Stimulated activated naive B cell treated with anti-CD40 and anti-IgM and Interleukin-4, amounts not matched to agents 10 μg/mL and 1 μg/mL and 100 μg/mL, for 72 hours (primary cell): Measurements from ENCODE around the gene ASIC2.
A peak's percentile ranks its signal among the peaks of the same experiment; 100 is the strongest.
"Not testable (repeated sequence)": the region's sequence is repeated elsewhere in the genome, so short reads cannot be mapped to it uniquely, and the experiment has no call there.

ENCODE experiments used
- ATAC-seq, 2 donors: fragments of 150-1000 bp; cut with Tn5 transposase; replicated peaks; 2 replicates each; pipeline ENCODE4 v1.10.0; 2021; ENCODE audit warnings: moderate library complexity in 1 of 2
- DNase-seq: peaks from one replicate; pipeline ENCODE4 v3.0.0; 2021
- H3K27ac Mint-ChIP-seq: one replicate; pipeline ENCODE4 v1.8.0; 2022; ENCODE audit warnings: mild to moderate bottlenecking, mixed read lengths
- H3K27me3 Mint-ChIP-seq, 2 donors: one replicate each; pipeline ENCODE4 v1.8.0; 2022; ENCODE audit warnings: mixed read lengths in 2 of 2
- H3K36me3 Mint-ChIP-seq, 2 donors: one replicate each; pipeline ENCODE4 v1.8.0; 2022; ENCODE audit warnings: mixed read lengths in 2 of 2, mild to moderate bottlenecking in 1 of 2
- H3K4me1 Mint-ChIP-seq, 2 donors: one replicate each; pipeline ENCODE4 v1.8.0; 2022; ENCODE audit warnings: mixed read lengths in 2 of 2, mild to moderate bottlenecking in 1 of 2
- H3K4me3 Mint-ChIP-seq, 2 donors: one replicate each; pipeline ENCODE4 v1.8.0; 2022; ENCODE audit warnings: mild to moderate bottlenecking in 2 of 2, mixed read lengths in 2 of 2, moderate library complexity in 1 of 2
- H3K9me3 Mint-ChIP-seq, 2 donors: one replicate each; pipeline ENCODE4 v1.8.0; 2022; ENCODE audit warnings: mixed read lengths in 2 of 2, mild to moderate bottlenecking in 1 of 2

The ASIC2 gene

GRCh38 chr17:33013596-33014375 is 279.3 kb downstream of the ASIC2 start:
- H3K4me3 Mint-ChIP-seq, result no peak overlapping the region
- ATAC-seq, result no peak
- H3K4me1 Mint-ChIP-seq, result peaks cover 0 to 3% of the 10 kb centered on the region in 2 donors
- H3K27me3 Mint-ChIP-seq, result peaks cover 4 to 14% of the 10 kb centered on the region in 2 donors
- H3K27ac Mint-ChIP-seq, result no peak overlapping the region
- DNase-seq, result no peak
- no peaks in the 10 kb centered on the region for H3K9me3 Mint-ChIP-seq
- no peaks in the 10 kb centered on the region for H3K36me3 Mint-ChIP-seq

- peaks cover 0 to 3% of the 10 kb centered on the region in 2 donors for H3K4me1 Mint-ChIP-seq
- no peak for DNase-seq
- no peak overlapping the region for H3K27ac Mint-ChIP-seq
- H3K4me3 Mint-ChIP-seq, result no peak overlapping the region
- no peak for ATAC-seq
- H3K27me3 Mint-ChIP-seq, result peaks cover 4 to 10% of the 10 kb centered on the region in 2 donors
- H3K36me3 Mint-ChIP-seq, result no peaks in the 10 kb centered on the region
- H3K9me3 Mint-ChIP-seq, result no peaks in the 10 kb centered on the region
These were observed 280.5 kb downstream of the ASIC2 start for GRCh38 chr17:33012522-33013033.

- H3K27me3 Mint-ChIP-seq, result peaks cover 8 to 19% of the 10 kb centered on the region in 2 donors
- DNase-seq (no peak), ATAC-seq (no peak)
- no peak overlapping the region for H3K4me3 Mint-ChIP-seq
- peaks cover 0 to 3% of the 10 kb centered on the region in 2 donors for H3K4me1 Mint-ChIP-seq
- no peaks in the 10 kb centered on the region for H3K9me3 Mint-ChIP-seq
- no peak overlapping the region for H3K27ac Mint-ChIP-seq
- no peaks in the 10 kb centered on the region for H3K36me3 Mint-ChIP-seq
These were observed 283.5 kb downstream of the ASIC2 start for GRCh38 chr17:33009636-33010035.

GRCh38 chr17:33007186-33007585 is 285.9 kb downstream of the ASIC2 start:
- DNase-seq, result no peak
- no peak overlapping the region for H3K4me3 Mint-ChIP-seq
- H3K4me1 Mint-ChIP-seq, result peaks cover 0 to 3% of the 10 kb centered on the region in 2 donors
- H3K27me3 Mint-ChIP-seq, result peaks cover 8 to 19% of the 10 kb centered on the region in 2 donors
- H3K27ac Mint-ChIP-seq, result no peak overlapping the region
- no peaks in the 10 kb centered on the region for H3K36me3 Mint-ChIP-seq
- no peaks in the 10 kb centered on the region for H3K9me3 Mint-ChIP-seq
- no peak for ATAC-seq

- Mint-ChIP-seq H3K27ac (no peak overlapping the region), H3K9me3 (no peaks in the 10 kb centered on the region), H3K36me3 (no peaks in the 10 kb centered on the region), H3K27me3 (peaks cover 17 to 31% of the 10 kb centered on the region in 2 donors), H3K4me1 (peaks cover 4 to 6% of the 10 kb centered on the region in 2 donors), H3K4me3 (no peak overlapping the region)
- ATAC-seq, result no peak
- DNase-seq, result no peak
These were observed 290.8 kb downstream of the ASIC2 start for GRCh38 chr17:33002246-33002645.

- ATAC-seq (no peak), DNase-seq (no peak)
- Mint-ChIP-seq H3K36me3 (no peaks in the 10 kb centered on the region), H3K9me3 (no peaks in the 10 kb centered on the region), H3K27ac (no peak overlapping the region), H3K4me1 (peaks cover 4 to 6% of the 10 kb centered on the region in 2 donors), H3K4me3 (no peak overlapping the region), H3K27me3 (peaks cover 18 to 23% of the 10 kb centered on the region in 2 donors)
These were observed 294.2 kb downstream of the ASIC2 start for GRCh38 chr17:32998887-32999228.

- ATAC-seq (peak; percentile 74 to 78), DNase-seq (peak; percentile 45)
- peaks cover 4 to 6% of the 10 kb centered on the region in 2 donors for H3K4me1 Mint-ChIP-seq
- H3K9me3 Mint-ChIP-seq, result no peaks in the 10 kb centered on the region
- no peak overlapping the region for H3K4me3 Mint-ChIP-seq
- H3K27ac Mint-ChIP-seq, result no peak overlapping the region
- H3K27me3 Mint-ChIP-seq, result peaks cover 18 to 23% of the 10 kb centered on the region in 2 donors
- H3K36me3 Mint-ChIP-seq, result no peaks in the 10 kb centered on the region
These were observed 294.8 kb downstream of the ASIC2 start for GRCh38 chr17:32998111-32998886.

GRCh38 chr17:32995416-32996045 is 297.6 kb downstream of the ASIC2 start:
- Mint-ChIP-seq H3K4me3 (no peak overlapping the region), H3K27me3 (peaks cover 29 to 32% of the 10 kb centered on the region in 2 donors), H3K36me3 (no peaks in the 10 kb centered on the region), H3K4me1 (peaks cover 4 to 6% of the 10 kb centered on the region in 2 donors), H3K9me3 (no peaks in the 10 kb centered on the region), H3K27ac (no peak overlapping the region)
- DNase-seq, result no peak
- no peak for ATAC-seq

GRCh38 chr17:32993977-32994376 is 299.1 kb downstream of the ASIC2 start:
- Mint-ChIP-seq H3K36me3 (peaks cover 0 to 2% of the 10 kb centered on the region in 2 donors), H3K9me3 (peaks cover 4% of the 10 kb centered on the region in 2 donors), H3K4me1 (peaks cover 4 to 6% of the 10 kb centered on the region in 2 donors), H3K27me3 (peaks cover 27 to 29% of the 10 kb centered on the region in 2 donors), H3K4me3 (no peak overlapping the region), H3K27ac (no peak overlapping the region)
- no peak for ATAC-seq
- no peak for DNase-seq

- no peak overlapping the region for H3K27ac Mint-ChIP-seq
- DNase-seq (no peak), ATAC-seq (no peak)
- no peak overlapping the region for H3K4me3 Mint-ChIP-seq
- peaks cover 0 to 3% of the 10 kb centered on the region in 2 donors for H3K36me3 Mint-ChIP-seq
- no peaks in the 10 kb centered on the region for H3K4me1 Mint-ChIP-seq
- peaks cover 12 to 15% of the 10 kb centered on the region in 2 donors for H3K9me3 Mint-ChIP-seq
- H3K27me3 Mint-ChIP-seq, result peaks cover 17 to 19% of the 10 kb centered on the region in 2 donors
These were observed 300.6 kb downstream of the ASIC2 start for GRCh38 chr17:32992321-32993033.

- ATAC-seq, result no peak
- H3K4me1 Mint-ChIP-seq, result no peaks in the 10 kb centered on the region
- H3K27me3 Mint-ChIP-seq, result peaks cover 9 to 21% of the 10 kb centered on the region in 2 donors
- H3K9me3 Mint-ChIP-seq, result peaks cover 16 to 19% of the 10 kb centered on the region in 2 donors
- no peak for DNase-seq
- no peak overlapping the region for H3K27ac Mint-ChIP-seq
- no peak overlapping the region for H3K4me3 Mint-ChIP-seq
- H3K36me3 Mint-ChIP-seq, result peaks cover 0 to 3% of the 10 kb centered on the region in 2 donors
These were observed 304.5 kb downstream of the ASIC2 start for GRCh38 chr17:32988481-32989101.

GRCh38 chr17:32987868-32988267 is 305.2 kb downstream of the ASIC2 start:
- H3K27me3 Mint-ChIP-seq, result peaks cover 9 to 24% of the 10 kb centered on the region in 2 donors
- DNase-seq, ATAC-seq, H3K4me3 Mint-ChIP-seq, H3K27ac Mint-ChIP-seq, H3K36me3 Mint-ChIP-seq, H3K4me1 Mint-ChIP-seq: not testable (repeated sequence)
- H3K9me3 Mint-ChIP-seq, result peaks cover 16 to 22% of the 10 kb centered on the region in 2 donors

- not testable (repeated sequence) for DNase-seq, ATAC-seq, H3K4me1 Mint-ChIP-seq, H3K27ac Mint-ChIP-seq, H3K36me3 Mint-ChIP-seq, H3K4me3 Mint-ChIP-seq
- Mint-ChIP-seq H3K9me3 (peaks cover 19 to 25% of the 10 kb centered on the region in 2 donors), H3K27me3 (peaks cover 9 to 24% of the 10 kb centered on the region in 2 donors)
These were observed 305.7 kb downstream of the ASIC2 start for GRCh38 chr17:32987453-32987805.
